HG03378 (cell line): ENCODE data around the gene ZBTB8A.
"Not testable (repeated sequence)": the region's sequence is repeated elsewhere in the genome, so short reads cannot be mapped to it uniquely, and the experiment has no call there.

Experiments used
- ATAC-seq: cut with Tn5 transposase; IDR thresholded peaks from one replicate; pipeline ENCODE4 v1.9.1; 2021; ENCODE audit warnings: mild to moderate bottlenecking, moderate library complexity; ENCODE audit not compliant: unreplicated experiment

The ZBTB8A gene

DNA sequence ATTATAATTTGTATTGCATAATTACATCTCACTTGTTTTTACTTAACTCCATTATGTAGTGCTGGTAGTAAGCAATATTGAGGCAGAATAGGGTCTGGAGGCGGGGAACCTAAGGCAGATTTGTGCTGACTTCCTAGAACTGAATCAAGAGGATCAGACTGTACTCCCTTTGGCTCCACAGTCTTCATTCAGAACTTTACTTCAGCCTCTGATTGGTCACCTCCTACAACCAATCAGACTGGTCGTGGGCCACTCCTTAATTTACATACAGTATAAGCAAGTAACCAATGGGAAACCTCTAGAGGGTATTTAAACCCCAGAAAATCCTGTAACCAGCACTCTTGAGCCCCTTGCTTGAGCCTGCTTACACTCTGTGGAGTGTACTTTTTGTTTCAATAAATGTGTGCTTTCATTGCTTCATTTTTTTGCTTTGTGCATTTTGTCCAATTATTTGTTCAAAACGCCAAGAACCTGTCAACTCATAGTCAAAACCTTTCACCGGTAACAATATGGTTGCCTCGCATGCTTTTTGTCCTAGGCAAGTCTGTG, 79.5 kb downstream of the ZBTB8A start:
- no peak for ATAC-seq

DNA sequence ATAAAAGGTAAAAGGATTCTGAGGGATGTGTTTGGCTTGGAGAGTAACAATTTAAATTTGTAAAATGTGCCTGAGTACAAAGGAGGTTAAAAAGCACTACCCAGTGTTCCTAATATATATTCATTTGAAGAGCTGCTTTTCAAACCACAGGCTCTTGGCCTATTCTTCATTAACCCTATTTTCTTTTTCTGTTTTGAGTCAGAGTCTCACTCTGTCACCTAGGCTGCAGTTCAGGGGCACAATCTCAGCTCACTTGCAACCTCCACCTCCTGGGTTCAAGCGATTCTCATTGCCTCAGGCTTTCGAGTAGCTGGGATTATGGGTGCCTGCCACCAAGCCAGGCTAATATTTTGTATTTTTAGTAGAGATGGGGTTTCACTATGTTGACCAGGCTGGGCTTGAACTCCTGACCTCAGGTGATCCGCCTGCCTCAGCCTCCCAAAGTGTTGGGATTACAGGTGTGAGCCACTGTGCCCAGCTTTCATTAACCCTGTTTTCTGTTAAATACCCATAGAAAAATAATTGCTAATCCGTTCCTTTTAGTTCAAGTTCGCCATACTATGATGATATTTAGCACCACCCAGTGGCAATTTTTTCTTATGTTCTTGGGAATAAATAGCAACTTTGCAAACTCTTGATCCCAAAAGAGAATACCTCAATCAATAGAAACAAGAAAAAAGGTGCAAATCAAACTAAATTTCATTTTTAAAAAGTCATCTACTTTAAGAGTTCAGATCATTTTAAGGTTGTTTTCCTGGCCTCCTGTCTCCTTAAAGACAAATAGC, 80.7 kb downstream of the ZBTB8A start:
- peak; percentile 67 for ATAC-seq

DNA sequence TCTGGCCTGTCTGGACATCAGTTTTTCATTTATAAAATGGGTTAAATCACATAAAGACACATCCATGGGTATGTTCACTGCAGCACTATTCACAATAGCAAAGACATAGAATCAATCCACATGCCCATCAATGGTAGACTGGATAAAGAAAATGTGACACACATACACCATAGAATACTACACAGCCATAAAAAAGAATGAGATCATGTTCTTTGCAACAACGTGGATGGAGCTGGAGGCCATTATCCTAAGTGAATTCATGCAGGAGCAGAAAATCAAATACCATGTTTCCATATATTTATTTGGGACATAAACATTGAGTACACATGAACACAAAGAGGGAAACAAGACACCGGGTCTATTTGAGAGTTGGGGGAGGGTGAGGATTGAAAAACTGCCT, 83.0 kb downstream of the ZBTB8A start:
- ATAC-seq = no peak

DNA sequence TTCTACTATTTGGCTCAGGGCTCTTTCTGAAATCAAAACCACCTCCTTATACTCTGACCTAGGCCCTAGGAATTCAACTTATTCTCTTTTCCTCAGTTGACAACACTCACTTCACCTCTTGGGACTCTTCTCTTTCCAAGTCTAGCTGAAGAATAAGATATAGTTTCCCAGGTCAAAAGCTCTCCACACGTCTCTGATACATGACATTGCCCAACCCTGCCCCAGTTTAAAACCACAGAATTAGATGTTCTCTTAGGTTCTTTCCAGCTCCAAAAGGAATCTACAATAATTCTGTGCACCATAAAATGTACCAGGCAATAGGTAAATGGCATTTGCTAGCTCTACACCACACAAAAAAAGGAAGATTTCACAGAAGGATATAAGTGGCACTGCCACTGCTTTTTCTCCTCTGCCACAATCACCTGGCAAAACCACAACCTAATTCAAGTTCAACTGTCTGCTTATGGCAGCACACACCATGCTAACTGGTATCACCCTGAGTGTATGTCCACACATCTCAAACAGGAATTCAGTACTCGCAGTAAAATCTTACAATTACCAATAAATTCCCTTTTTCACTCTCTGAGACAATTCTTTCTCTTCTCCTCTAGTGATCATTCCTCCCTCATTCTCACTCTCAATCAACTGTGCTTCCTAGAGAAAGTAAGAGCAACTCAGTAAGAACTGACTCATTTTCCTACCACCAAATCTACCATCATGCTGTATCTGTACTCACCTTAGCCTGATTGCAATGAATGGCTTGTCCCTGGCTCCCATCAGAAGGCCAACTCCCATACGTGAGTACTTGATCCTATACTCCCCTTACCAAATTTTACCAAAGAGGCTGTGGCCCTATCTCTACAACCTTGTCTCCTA, 83.8 kb downstream of the ZBTB8A start:
- peak; percentile 33 for ATAC-seq

DNA sequence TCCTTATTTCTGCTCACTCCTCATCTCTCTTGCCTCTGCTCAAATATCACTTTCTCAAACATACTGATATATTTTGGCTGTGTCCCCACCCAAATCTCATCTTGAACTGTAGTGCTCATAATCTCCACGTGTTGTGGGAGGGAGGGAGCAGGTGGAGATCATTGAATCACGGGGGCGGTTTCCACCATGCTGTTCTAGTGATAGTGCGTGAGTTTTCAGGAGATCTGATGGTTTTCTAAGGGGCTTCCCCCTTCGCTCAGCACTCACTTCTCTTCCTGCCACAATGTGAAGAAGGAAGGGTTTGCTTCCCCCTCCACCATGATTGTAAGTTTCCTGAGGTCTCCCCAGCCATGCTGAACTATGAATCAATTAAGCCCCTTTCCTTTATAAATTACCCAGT, 84.5 kb downstream of the ZBTB8A start:
- ATAC-seq = no peak

DNA sequence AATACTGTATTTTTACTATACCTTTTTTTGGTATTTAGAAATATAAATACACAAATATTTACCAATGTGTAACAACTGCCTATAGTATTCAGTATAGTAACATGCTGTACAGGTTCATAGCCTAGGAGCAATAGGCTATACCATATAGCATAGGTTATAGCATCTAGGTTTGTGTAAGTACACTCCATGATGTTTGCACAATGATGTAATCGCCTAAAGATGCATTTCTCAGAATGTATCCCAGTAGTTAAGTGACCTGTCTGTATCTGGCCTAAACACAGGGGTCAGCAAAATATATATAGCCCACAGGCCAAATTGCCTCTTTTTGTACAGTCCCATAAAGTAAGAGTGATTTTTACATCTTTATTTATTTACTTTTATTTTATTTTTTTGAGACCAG, 86.9 kb downstream of the ZBTB8A start:
- no peak for ATAC-seq

DNA sequence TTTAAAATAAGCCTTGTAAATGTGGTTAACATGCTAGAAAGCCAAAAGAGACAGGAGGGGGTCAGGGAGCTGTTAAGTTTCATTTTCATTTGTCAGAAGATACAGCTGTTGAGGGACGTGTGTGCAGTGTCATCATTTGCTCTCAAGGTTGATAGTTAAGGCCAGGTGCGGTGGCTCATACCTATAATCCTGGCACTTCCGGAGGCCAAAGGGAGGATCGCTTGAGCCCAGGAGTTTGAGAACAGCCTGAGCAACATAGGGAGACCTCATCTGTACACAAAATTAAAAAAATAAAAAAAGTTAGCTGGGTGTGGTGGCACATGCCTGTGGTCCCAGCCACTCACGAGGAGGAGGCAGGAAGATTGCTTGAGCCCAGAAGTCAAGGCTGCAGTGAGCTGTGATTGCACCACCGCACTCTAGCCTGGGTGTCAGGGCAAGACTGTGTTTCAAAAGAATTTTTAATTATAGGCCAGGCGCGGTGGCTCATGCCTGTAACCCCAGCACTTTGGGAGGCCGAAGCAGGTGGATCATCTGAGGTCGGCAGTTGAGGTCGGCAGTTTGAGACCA, 88.5 kb downstream of the ZBTB8A start:
- no peak for ATAC-seq

DNA sequence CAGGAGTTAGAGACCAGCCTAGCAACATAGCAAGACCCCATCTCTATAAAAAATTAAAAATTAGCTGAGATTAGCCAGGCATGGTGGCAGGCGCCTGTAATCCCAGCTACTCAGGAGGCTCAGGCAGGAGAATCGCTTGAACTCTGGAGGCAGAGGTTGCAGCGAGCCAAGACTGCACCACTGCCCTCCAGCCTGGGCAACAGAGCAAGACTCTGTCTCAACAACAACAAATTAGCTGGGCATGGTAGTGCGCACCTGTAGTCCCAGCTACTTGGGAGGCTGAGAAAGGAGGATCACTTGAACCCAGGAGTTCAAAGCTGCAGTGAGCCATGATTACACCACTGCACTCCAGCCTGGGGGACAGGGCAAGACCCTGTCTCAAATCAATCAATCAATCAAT, 90.9 kb downstream of the ZBTB8A start:
- not testable (repeated sequence) for ATAC-seq

DNA sequence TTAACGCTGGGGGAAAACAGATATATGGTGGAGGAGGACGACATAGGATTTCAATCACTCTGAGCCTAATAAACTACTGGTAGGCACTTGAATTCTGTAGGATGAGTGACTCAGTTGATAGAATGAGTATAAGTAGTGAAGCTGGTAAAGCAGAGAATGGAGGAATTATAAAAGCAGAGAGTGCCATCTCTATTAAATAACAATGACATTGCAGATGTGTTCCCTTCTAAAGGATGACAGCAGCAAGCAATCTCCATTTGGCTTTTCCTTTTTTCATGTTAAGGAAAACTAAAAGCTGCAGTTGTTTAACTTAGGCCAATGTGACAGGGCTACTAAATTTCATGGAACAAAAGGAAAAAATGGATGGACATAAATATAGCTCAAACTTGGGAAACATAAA, 93.6 kb downstream of the ZBTB8A start:
- ATAC-seq = no peak

DNA sequence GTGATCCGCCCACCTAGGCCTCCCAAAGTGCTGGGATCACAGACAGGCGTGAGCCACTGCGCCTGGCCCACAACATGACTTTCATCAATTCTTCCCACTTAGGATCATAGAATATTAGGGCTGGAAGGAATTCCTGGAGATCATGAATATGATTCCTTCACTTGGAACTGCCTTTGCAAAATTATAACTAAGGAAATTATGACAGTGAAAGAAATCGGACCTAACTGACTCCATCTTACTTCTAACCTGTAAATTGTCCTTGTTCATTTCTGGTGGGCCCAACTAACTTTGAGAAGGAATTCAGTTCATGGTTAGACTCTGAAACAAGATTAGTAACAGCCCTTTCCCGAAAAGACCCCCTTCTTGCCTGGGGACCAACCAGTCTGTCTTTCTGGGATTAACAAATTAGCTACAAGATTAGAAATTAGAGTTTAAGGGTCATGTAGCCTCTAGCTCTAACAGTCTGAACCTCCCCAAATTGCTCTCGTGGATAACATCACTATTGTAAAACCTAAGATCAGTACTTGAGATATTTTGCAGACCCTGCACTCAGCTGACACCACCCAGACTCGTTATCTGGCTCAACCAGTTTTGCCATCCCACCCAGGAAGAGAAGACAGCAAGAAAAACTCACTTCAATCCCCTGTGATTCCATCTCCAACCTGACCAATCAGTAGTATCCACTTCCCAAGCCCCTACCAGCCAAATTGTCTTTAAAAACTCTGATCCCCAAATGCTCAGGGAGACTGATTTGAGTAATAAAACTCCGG, 96.5 kb downstream of the ZBTB8A start:
- ATAC-seq = no peak

DNA sequence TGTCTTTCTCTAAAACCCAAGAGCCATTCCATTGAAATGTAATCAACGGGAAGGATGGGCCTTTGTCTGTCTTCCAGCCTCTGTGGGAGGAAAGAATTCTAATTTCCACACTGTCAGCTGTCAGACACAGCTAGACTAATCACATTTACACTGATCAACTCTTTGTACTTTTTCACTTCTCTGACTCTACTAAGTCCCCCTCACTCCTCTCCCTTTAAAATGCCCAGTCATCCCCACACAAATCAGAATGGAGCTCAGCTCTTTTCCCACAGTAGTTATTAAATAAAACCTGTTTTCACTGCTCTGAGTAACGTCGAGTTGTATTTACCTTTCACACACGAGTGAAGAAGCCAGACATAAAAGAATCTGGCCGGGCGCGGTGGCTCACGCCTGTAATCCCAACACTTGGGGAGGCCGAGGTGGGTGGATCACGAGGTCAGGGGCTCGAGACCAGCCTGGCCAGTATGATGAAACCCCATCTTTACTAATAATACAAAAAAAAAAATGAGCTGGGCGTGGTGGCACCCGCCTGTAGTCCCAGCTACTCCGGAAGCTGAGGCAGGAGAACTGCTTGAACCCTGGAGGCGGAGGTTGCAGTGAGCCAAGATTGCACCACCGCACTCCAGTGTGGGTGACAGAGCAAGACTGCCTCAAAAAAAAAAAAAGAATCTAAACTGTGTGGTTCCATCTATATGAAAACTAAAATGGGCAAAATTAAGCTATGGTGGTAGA, 97.9 kb downstream of the ZBTB8A start:
- no peak for ATAC-seq

DNA sequence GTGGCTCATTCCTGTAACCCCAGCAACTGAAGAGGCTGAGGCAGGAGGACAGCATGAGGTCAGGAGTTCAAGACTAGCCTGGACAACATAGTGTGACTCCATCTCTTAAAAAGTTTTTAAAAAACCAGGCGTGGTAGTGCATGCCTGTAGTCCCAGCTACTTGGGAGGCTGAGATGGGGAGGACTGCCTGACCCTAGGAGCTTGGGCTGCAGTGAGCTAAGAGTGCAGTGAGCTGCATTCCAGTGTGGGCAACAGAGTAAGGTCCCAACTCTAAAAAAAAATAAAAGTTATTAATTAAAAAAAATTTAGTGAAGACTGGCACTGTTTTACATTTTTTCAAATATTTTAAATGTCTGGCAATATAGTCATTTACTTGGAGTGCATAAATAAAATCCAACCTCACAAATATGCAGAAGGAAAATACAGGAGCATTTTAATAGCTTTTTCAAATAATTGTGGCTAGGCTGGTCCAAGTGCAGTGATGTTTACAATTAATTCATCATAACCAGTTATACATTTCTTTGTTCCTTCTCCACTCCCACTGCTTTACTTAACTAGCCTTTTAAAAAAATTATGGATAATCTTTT, 100.4 kb downstream of the ZBTB8A start:
- no peak for ATAC-seq

DNA sequence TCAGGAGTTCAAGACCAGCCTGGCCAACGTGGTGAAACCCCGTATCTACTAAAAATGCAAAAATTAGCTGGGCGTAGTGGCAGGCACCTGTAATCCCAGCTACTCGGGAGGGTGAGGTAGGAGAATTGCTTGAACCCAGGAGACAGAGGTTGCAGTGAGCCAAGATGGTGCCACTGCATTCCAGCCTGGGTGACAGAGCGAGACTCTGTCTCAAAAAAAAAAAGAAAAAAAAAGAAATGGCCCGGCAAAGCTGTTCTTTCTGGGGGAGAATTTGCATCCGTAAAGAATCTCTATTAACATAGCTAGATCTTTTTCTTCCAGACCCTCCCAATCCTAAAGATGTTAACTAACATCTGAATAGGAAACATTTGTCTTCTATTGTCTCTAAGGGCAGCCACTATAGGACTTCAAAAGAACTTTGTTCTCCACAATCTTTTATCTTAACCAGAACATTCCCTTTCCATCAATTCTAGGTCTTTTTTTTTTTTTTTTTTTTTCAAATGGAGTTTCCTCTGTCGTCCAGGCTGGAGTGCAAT, 103.1 kb downstream of the ZBTB8A start:
- ATAC-seq = not testable (repeated sequence)

DNA sequence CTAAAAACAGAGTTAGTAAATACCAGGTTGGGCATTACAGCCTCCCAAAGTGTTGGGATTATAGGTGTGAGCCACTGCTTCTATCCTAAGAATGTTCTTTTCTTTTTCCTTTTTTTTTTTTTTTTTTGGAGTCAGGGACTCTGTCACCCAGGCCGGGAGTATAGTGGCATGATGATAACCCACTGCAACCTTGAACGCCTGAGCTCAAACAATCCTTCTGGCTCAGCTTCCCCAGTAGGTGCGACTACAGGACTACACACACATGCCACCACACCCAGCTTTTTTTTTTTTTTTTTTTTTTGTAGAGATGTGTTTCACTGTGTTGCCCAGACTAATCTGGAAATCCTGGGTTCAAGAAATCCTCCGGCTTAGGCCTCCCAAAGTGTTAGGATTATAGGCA, 105.2 kb downstream of the ZBTB8A start:
- no peak for ATAC-seq

DNA sequence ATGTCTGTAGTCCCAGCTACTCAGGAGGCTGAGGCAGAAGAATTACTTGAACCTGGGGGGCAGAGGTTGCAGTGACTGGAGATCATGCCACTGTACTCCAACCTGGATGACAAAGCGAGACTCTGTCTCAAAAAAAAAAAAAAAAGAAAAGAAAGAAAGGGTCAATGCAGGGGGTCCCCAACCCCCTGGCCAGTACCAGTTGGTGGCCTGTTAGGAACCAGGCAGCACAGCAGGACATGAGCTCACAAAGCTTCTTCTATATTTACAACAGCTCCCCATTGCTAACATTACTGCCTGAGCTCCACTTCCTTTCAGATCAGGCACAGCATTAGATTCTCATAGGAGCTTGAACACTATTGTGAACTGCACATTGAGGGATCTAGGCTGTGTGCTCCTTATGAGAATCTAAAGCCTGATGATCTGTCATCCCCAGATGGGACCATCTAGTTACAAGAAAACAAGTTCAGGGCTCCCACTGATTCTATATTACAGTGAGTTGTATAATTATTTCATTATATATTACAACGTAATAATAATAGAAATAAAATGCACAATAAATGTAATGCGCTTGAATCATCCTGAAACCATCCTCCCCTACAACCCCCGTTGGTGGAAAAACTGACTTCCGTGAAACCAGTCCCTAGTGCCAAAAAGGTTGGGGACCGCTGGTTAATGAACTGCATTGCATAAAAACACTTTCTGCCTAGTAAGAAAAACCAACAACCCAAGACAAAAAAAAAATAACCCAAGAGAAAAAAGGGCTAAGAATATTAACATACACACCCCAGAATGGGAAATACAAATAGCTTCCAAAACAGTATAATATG, 108.3 kb downstream of the ZBTB8A start:
- no peak for ATAC-seq

DNA sequence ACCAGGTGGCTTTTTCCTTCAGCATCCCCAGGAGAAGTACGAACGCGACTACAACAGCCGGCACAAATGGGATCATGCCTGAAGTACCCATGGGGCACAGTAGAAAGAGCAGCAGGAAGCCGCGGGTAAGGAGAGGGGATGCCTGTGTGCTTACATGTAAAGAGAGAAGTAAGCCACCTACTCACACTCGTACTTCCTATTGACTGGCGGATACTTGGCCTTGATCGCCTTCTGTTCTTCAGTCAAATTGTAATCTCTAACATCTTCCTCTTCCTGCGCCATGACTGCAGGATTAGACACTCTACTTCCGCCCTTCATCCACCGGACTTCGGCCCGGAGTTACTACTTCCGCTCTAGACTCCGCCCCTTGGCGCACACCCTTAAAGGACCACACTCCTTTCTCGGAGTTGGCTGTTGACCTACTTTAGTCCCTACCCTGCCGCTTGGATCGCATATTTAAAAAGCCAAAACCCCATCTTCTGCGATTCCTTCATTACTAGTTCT, 111.1 kb downstream of the ZBTB8A start, which contains the start of gene ZBTB8OS:
Gene ZBTB8OS, minus strand, starts transcription at position 303 of the 504 bp plus-strand sequence. Its CDS starts 21 bp downstream, at position 282.
- peak; percentile 68 for ATAC-seq

DNA sequence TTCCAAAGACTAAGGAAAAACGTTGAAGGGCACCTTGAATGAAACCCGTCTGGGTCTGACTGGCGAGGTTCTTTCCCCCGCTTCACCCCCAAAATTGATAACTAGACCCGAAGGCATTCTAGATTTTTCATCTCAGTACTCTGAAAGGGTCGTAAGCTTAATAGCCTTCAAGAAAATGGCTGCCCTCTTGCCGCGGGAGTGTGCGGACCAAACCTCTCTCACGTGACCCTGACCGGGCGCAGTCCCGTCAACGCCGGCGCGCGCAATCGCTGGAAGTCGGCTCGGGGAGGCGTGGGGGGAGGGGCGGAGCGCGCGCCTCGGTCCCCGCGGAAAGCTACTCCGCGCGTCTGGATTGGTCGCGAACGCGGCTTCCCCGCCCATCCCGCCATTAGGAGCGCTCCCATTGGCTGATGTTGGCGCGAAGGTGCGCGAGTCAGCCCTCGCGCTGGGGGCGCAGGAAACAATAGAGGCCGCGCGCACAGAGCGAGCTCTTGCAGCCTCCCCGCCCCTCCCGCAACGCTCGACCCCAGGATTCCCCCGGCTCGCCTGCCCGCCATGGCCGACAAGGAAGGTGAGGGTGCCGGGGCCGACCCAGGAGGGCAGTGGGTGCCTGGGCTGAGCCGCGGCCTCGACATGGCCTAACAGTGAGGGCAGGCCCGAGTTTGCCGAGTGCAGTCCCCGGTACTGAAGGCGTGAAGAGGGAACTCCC, 111.7 kb downstream of the ZBTB8A start, which contains the start of gene RBBP4:
Gene RBBP4, plus strand, starts transcription at position 457 of the 709 bp plus-strand sequence. Its CDS starts 99 bp downstream, at position 556.
- ATAC-seq = peak; percentile 65
